HepG2 (cell line): Measurements from ENCODE around the gene ZBTB26. TPM values are rescaled to one million over a fixed set of nuclear protein-coding genes. Genes with fewer than 3 reads are reported as not detected.
A peak's percentile ranks its signal among the peaks of the same experiment; 100 is the strongest.

Experiments used
- GABPB1 ChIP-seq: IDR thresholded peaks from 2 replicates; pipeline ENCODE4 v1.6.1; 2016; ENCODE audit warnings: mild to moderate bottlenecking, missing genetic modification reagents, moderate library complexity, missing compliant biosample characterization
- GPN1 ChIP-seq: sonication (generic); formaldehyde crosslinking; IDR thresholded peaks from 2 replicates; pipeline ENCODE4 v1.5.1; 2020; ENCODE audit warnings: missing genetic modification reagents, borderline replicate concordance
- HDAC2 ChIP-seq: sonication (generic); formaldehyde crosslinking; IDR thresholded peaks from 2 replicates; pipeline ENCODE4 v1.4.0; 2020; ENCODE audit warnings: missing genetic modification reagents
- MEIS1 ChIP-seq: sonication (generic); formaldehyde crosslinking; IDR thresholded peaks from 2 replicates; pipeline ENCODE4 v1.9.0; 2021; ENCODE audit warnings: mild to moderate bottlenecking, missing genetic modification reagents, moderate library complexity, borderline replicate concordance
- MIER3 ChIP-seq: IDR thresholded peaks from 2 replicates; pipeline ENCODE4 v1.6.1; 2016; ENCODE audit warnings: missing compliant biosample characterization, borderline replicate concordance
- ZNF335 ChIP-seq: sonication (generic); formaldehyde crosslinking; IDR thresholded peaks from 2 replicates; pipeline ENCODE4 v1.4.0; 2020; ENCODE audit warnings: missing genetic modification reagents
- ZNF496 ChIP-seq: sonication (generic); formaldehyde crosslinking; IDR thresholded peaks from 2 replicates; pipeline ENCODE4 v1.8.1; 2023; ENCODE audit warnings: mild to moderate bottlenecking, moderate library complexity, missing genetic modification reagents; ENCODE audit not compliant: insufficient replicate concordance
- polyA plus RNA-seq, 8 experiments: library from polyadenylated mRNA; depleted of rRNA in 3 of 8; stranded (reverse) in 7 of 8; unstranded in 1 of 8; fragments of >200 nt; fragmentation: Illumina TruSeq in 4 of 8; extraction: Trizol in 4 of 8; gene quantifications; 2 replicates each; pipeline versions ENCODE4 v1.2.1 to v1.2.3, GENCODE V29; 2011 to 2016; ENCODE audit warnings: low read depth in 4 of 8, missing spikeins in 1 of 8, mixed read lengths in 1 of 8; ENCODE audit not compliant: insufficient read depth in 1 of 8
- total RNA-seq, 5 experiments: library from RNA; depleted of rRNA; stranded (reverse); fragments of >200 nt; fragmentation: Illumina TruSeq; extraction: Trizol; gene quantifications; 2 replicates each; pipeline ENCODE4 v1.2.3, GENCODE V29; 2016; ENCODE audit warnings: low read depth in 1 of 5
- TF ChIP-seq, protein P1 (sequence below): sonication (generic); formaldehyde crosslinking; IDR thresholded peaks from 2 replicates; pipeline ENCODE4 v1.4.0; 2020; ENCODE audit warnings: mild to moderate bottlenecking, missing genetic modification reagents, borderline replicate concordance
- TF ChIP-seq, protein P2 (sequence below): sonication (generic); formaldehyde crosslinking; conservative IDR thresholded peaks from 2 replicates; pipeline ENCODE4 v1.4.0; 2020; ENCODE audit warnings: missing genetic modification reagents
- TF ChIP-seq, protein P3 (sequence below): sonication (generic); formaldehyde crosslinking; IDR thresholded peaks from 2 replicates; pipeline ENCODE4 v1.5.0; 2020; ENCODE audit warnings: mild to moderate bottlenecking, missing genetic modification reagents, borderline replicate concordance
- TF ChIP-seq, protein P4 (sequence below): sonication (generic); formaldehyde crosslinking; IDR thresholded peaks from 2 replicates; pipeline ENCODE4 v1.4.0; 2020; ENCODE audit warnings: missing genetic modification reagents
- TF ChIP-seq, protein P5 (sequence below): sonication (generic); formaldehyde crosslinking; IDR thresholded peaks from 2 replicates; pipeline ENCODE4 v1.4.0; 2020; ENCODE audit warnings: missing genetic modification reagents, borderline replicate concordance
- TF ChIP-seq, protein P6 (sequence below): sonication (generic); formaldehyde crosslinking; IDR thresholded peaks from 2 replicates; pipeline ENCODE4 v1.4.0; 2020; ENCODE audit warnings: missing genetic modification reagents

The ZBTB26 gene
- total and polyA plus RNA-seq, 2 of the 13 experiments (the other 11 are each of a cell fraction or from before 2014, with no cell fraction given): 4.5 to 8.6 TPM

DNA sequence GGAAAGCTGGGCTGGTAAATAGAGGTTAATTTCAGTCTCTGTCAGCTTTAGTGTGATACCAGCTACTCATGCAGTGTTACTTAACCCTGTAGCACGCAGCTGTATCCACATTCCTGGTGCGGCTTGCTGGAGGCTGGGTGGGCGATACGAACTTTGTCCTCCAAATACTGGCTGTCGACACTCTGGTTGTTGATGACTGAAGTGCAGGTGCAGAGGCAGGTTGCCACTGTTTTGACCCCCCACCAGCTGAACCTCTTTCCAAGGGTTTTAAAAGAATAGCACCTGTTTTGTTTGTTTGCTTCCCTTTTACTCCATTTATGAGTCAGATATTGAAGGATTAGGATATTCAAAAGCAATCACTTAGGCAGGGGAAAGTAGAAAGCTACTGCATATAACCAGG lies 5.2 kb upstream of the ZBTB26 start (continued):
- 0 out of 2 replicates have a peak, but pooled peaks have one; percentile 38 for TF ChIP-seq MIER3
- TF ChIP-seq, protein P1, sequence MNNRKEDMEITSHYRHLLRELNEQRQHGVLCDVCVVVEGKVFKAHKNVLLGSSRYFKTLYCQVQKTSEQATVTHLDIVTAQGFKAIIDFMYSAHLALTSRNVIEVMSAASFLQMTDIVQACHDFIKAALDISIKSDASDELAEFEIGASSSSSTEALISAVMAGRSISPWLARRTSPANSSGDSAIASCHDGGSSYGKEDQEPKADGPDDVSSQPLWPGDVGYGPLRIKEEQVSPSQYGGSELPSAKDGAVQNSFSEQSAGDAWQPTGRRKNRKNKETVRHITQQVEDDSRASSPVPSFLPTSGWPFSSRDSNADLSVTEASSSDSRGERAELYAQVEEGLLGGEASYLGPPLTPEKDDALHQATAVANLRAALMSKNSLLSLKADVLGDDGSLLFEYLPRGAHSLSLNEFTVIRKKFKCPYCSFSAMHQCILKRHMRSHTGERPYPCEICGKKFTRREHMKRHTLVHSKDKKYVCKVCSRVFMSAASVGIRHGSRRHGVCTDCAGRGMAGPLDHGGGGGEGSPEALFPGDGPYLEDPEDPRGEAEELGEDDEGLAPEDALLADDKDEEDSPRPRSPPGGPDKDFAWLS (CRISPR knock-in tag): no peak
- TF ChIP-seq, protein P2, sequence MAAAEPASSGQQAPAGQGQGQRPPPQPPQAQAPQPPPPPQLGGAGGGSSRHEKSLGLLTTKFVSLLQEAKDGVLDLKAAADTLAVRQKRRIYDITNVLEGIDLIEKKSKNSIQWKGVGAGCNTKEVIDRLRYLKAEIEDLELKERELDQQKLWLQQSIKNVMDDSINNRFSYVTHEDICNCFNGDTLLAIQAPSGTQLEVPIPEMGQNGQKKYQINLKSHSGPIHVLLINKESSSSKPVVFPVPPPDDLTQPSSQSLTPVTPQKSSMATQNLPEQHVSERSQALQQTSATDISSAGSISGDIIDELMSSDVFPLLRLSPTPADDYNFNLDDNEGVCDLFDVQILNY (CRISPR knock-in tag): no peak
- TF ChIP-seq, protein P3, sequence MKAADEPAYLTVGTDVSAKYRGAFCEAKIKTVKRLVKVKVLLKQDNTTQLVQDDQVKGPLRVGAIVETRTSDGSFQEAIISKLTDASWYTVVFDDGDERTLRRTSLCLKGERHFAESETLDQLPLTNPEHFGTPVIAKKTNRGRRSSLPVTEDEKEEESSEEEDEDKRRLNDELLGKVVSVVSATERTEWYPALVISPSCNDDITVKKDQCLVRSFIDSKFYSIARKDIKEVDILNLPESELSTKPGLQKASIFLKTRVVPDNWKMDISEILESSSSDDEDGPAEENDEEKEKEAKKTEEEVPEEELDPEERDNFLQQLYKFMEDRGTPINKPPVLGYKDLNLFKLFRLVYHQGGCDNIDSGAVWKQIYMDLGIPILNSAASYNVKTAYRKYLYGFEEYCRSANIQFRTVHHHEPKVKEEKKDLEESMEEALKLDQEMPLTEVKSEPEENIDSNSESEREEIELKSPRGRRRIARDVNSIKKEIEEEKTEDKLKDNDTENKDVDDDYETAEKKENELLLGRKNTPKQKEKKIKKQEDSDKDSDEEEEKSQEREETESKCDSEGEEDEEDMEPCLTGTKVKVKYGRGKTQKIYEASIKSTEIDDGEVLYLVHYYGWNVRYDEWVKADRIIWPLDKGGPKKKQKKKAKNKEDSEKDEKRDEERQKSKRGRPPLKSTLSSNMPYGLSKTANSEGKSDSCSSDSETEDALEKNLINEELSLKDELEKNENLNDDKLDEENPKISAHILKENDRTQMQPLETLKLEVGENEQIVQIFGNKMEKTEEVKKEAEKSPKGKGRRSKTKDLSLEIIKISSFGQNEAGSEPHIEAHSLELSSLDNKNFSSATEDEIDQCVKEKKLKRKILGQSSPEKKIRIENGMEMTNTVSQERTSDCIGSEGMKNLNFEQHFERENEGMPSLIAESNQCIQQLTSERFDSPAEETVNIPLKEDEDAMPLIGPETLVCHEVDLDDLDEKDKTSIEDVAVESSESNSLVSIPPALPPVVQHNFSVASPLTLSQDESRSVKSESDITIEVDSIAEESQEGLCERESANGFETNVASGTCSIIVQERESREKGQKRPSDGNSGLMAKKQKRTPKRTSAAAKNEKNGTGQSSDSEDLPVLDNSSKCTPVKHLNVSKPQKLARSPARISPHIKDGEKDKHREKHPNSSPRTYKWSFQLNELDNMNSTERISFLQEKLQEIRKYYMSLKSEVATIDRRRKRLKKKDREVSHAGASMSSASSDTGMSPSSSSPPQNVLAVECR (CRISPR knock-in tag): peak; percentile 61; the same call in 1 of the 2 replicates
- TF ChIP-seq, protein P4, sequence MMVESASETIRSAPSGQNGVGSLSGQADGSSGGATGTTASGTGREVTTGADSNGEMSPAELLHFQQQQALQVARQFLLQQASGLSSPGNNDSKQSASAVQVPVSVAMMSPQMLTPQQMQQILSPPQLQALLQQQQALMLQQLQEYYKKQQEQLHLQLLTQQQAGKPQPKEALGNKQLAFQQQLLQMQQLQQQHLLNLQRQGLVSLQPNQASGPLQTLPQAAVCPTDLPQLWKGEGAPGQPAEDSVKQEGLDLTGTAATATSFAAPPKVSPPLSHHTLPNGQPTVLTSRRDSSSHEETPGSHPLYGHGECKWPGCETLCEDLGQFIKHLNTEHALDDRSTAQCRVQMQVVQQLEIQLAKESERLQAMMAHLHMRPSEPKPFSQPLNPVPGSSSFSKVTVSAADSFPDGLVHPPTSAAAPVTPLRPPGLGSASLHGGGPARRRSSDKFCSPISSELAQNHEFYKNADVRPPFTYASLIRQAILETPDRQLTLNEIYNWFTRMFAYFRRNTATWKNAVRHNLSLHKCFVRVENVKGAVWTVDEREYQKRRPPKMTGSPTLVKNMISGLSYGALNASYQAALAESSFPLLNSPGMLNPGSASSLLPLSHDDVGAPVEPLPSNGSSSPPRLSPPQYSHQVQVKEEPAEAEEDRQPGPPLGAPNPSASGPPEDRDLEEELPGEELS (CRISPR knock-in tag): peak; percentile 63; the same call in 1 of the 2 replicates
- TF ChIP-seq, protein P5, sequence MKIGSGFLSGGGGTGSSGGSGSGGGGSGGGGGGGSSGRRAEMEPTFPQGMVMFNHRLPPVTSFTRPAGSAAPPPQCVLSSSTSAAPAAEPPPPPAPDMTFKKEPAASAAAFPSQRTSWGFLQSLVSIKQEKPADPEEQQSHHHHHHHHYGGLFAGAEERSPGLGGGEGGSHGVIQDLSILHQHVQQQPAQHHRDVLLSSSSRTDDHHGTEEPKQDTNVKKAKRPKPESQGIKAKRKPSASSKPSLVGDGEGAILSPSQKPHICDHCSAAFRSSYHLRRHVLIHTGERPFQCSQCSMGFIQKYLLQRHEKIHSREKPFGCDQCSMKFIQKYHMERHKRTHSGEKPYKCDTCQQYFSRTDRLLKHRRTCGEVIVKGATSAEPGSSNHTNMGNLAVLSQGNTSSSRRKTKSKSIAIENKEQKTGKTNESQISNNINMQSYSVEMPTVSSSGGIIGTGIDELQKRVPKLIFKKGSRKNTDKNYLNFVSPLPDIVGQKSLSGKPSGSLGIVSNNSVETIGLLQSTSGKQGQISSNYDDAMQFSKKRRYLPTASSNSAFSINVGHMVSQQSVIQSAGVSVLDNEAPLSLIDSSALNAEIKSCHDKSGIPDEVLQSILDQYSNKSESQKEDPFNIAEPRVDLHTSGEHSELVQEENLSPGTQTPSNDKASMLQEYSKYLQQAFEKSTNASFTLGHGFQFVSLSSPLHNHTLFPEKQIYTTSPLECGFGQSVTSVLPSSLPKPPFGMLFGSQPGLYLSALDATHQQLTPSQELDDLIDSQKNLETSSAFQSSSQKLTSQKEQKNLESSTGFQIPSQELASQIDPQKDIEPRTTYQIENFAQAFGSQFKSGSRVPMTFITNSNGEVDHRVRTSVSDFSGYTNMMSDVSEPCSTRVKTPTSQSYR: peak; percentile 69; the same call in 1 of the 2 replicates
- TF ChIP-seq HDAC2 (CRISPR knock-in tag): peak; percentile 78; the same call in 1 of the 2 replicates
- no peak for TF ChIP-seq ZNF496
- TF ChIP-seq MEIS1 (CRISPR knock-in tag): no peak; the same call in 1 of the 2 replicates
- no peak for TF ChIP-seq ZNF335 (CRISPR knock-in tag)
- TF ChIP-seq, protein P6, sequence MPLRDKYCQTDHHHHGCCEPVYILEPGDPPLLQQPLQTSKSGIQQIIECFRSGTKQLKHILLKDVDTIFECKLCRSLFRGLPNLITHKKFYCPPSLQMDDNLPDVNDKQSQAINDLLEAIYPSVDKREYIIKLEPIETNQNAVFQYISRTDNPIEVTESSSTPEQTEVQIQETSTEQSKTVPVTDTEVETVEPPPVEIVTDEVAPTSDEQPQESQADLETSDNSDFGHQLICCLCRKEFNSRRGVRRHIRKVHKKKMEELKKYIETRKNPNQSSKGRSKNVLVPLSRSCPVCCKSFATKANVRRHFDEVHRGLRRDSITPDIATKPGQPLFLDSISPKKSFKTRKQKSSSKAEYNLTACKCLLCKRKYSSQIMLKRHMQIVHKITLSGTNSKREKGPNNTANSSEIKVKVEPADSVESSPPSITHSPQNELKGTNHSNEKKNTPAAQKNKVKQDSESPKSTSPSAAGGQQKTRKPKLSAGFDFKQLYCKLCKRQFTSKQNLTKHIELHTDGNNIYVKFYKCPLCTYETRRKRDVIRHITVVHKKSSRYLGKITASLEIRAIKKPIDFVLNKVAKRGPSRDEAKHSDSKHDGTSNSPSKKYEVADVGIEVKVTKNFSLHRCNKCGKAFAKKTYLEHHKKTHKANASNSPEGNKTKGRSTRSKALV: no peak
- no peak for TF ChIP-seq GPN1 (CRISPR knock-in tag)
- TF ChIP-seq GABPB1 (CRISPR knock-in tag): peak; percentile 25; the same call in 1 of the 2 replicates
